Measurements from ENCODE around the gene COMT.

GRCh38 chr22:19914201-19914943 lies 27.2 kb upstream of the COMT start:
- TF ChIP-seq HDGF (IDR thresholded peaks at IDR 0.05; ENCODE audit: borderline replicate concordance): no peak
- no peak for TF ChIP-seq FOXM1 (IDR thresholded peaks at IDR 0.05; ENCODE audit: borderline replicate concordance)
- TF ChIP-seq LEF1 (IDR thresholded peaks at IDR 0.05; ENCODE audit: borderline replicate concordance): no peak

Data from HEK293T (cell line).